Skeletal muscle satellite cell (primary cell): ENCODE measurements around the gene VCAN. TPM values are rescaled to one million over a fixed set of nuclear protein-coding genes. Genes with fewer than 3 reads are reported as not detected.
"Not testable (repeated sequence)": the region's sequence is repeated elsewhere in the genome, so short reads cannot be mapped to it uniquely, and the experiment has no call there.

Experiments used
- H3K27me3 ChIP-seq: 2 replicates; pipeline ENCODE4 v1.7.0; 2013; ENCODE audit warnings: low read length; ENCODE audit not compliant: control insufficient read depth, insufficient read depth
- H3K36me3 ChIP-seq: 2 replicates; pipeline ENCODE4 v1.7.0; 2013; ENCODE audit warnings: mild to moderate bottlenecking, control low read depth, low read length; ENCODE audit not compliant: insufficient read depth
- H3K4me1 ChIP-seq: 2 replicates; pipeline ENCODE4 v1.7.0; 2013; ENCODE audit warnings: low read length; ENCODE audit not compliant: control insufficient read depth, insufficient read depth
- H3K4me2 ChIP-seq: 2 replicates; pipeline ENCODE4 v1.7.0; 2013; ENCODE audit warnings: mild to moderate bottlenecking, low read length
- H3K4me3 ChIP-seq: 2 replicates; pipeline ENCODE4 v1.7.0; 2013; ENCODE audit warnings: low read length
- H3K9ac ChIP-seq: 2 replicates; pipeline ENCODE4 v1.7.0; 2013; ENCODE audit warnings: mild to moderate bottlenecking, low read depth, low read length, moderate library complexity
- H3K9me3 ChIP-seq: replicated peaks from 2 replicates; pipeline ENCODE4 v1.7.0; 2013; ENCODE audit warnings: mild to moderate bottlenecking, control low read depth, low read length
- total RNA-seq: library from RNA; depleted of rRNA; stranded (reverse); fragments of >200 nt; gene quantifications from 2 replicates; pipeline ENCODE4 v1.2.3, GENCODE V29; 2012; rRNA removed

VCAN gene
- total RNA-seq: 85.6 and 92.0 TPM in 2 replicates

DNA sequence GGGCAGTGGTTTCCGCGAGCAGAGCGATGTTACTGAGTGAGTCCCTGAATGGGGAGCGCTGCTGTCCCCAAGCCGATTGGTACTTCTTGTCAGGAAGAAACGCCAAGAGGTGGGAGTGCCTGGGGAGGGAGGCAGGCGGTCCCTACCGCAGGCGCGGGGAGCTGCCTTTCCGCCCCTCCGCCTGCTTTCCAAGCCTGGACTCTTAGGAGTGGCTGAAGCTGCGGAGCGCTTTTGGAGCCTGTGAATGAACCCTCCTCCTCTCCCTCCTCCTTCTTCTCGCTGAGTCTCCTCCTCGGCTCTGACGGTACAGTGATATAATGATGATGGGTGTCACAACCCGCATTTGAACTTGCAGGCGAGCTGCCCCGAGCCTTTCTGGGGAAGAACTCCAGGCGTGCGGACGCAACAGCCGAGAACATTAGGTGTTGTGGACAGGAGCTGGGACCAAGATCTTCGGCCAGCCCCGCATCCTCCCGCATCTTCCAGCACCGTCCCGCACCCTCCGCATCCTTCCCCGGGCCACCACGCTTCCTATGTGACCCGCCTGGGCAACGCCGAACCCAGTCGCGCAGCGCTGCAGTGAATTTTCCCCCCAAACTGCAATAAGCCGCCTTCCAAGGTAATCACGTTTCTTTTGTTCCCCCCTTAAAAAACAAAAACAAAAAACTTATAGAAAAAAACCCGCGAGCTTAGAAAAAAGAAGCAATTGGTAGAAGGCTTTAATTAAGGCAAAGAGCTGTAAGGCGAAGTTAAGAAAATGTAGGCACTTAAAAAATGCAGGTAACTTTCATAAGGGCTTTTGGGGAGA lies at the start of gene VCAN:
Gene VCAN, plus strand, starts transcription at position 340 of the 808 bp plus-strand sequence. CDS start 11,775 bp downstream, outside the sequence.
- Histone ChIP-seq H3K36me3 (no peaks in the 10 kb centered on the region), H3K9me3 (no peaks in the 10 kb centered on the region), H3K4me2 (peak within 1 kb of the TSS; percentile 96), H3K4me1 (peaks cover 18% of the 10 kb centered on the region), H3K9ac (peak within 1 kb of the TSS; percentile 92), H3K27me3 (peaks cover 36% of the 10 kb centered on the region), H3K4me3 (peak within 1 kb of the TSS; percentile 75)

DNA sequence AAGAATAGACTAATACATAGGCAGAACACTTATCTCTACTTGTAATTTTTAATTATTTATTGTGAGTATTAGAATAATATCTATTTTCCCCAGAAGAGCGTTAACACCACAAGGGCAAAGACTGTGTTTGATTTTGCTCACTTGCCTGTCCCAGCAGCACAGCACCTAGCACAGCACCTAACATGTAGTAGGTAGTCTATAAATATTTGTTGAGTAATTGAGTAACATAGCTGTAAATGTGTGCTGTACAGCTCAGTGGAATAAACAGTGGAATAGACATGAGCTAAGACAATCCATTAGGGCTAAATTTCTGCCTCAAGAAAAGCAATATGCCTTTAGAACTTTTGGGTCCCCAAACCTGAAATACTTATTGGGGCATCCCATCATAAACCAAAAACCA lies 49.3 kb upstream of the VCAN start:
- Histone ChIP-seq H3K36me3 (no peaks in the 10 kb centered on the region), H3K9ac (no peak overlapping the region), H3K9me3 (no peaks in the 10 kb centered on the region), H3K4me3 (no peak overlapping the region), H3K27me3 (no peaks in the 10 kb centered on the region), H3K4me1 (no peaks in the 10 kb centered on the region), H3K4me2 (no peak overlapping the region)

DNA sequence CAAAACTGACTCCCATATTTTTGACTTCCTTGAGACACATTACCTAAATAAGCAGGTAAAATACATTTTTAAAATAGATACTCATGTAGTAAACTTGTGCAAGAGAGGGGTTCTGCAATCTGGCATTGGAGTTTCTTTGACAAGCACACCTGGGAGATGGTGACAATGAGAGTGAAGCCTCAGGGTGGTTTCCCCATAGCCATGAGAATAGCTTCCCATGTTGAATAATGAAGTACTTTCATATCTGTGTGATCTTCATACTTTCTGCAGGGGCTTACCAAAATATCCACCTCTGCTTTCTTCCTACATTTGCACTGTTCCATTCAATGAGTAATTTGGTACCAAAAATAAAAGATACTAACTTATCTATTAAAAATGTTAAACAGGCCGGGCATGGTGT lies 44.7 kb upstream of the VCAN start:
- Histone ChIP-seq H3K4me1 (no peaks in the 10 kb centered on the region), H3K9ac (no peak overlapping the region), H3K27me3 (no peaks in the 10 kb centered on the region), H3K4me2 (no peak overlapping the region), H3K4me3 (no peak overlapping the region), H3K9me3 (no peaks in the 10 kb centered on the region), H3K36me3 (no peaks in the 10 kb centered on the region)

DNA sequence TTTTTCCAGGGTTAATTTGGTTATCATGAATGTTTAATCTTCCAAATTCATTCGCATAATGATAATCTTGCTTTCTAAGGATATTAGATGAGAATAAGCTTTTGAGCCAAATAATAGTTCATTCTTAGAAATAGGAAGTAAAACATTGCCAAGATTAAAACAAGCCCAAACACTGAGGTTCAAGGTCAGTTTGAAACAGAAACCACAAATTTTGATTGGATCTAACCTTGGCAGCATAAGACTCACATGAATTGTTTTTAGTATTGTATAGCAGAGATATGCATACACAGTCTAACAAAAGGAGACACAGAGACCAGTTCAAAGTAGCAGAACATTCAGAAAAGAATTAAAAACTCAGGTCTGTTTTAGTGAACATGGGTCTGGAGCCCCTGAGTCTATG lies 43.4 kb upstream of the VCAN start:
- no peak overlapping the region for H3K4me3 ChIP-seq
- H3K4me2 ChIP-seq: no peak overlapping the region
- no peaks in the 10 kb centered on the region for H3K4me1 ChIP-seq
- H3K36me3 ChIP-seq: no peaks in the 10 kb centered on the region
- H3K9me3 ChIP-seq: no peaks in the 10 kb centered on the region
- H3K27me3 ChIP-seq: no peaks in the 10 kb centered on the region
- H3K9ac ChIP-seq: no peak overlapping the region

DNA sequence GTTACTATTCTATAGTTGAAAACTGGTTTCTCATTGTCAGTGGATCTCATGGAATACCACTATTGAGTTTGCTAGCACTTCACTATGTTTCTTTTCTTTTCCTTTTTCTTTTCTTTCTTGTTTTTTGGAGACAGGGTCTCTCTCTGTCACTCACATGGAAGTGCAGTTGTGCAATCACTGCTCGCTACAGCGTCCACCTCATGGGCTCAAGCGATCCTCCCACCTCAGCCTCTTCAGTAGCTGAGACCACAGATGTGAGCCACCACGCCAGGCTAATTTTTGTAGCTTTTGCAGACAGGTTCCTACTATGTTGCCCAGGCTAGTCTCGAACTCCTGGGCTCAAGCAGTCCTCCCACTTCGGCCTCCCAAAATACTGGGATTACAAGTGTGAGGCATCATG lies 42.7 kb upstream of the VCAN start:
- no peaks in the 10 kb centered on the region for H3K9me3 ChIP-seq

DNA sequence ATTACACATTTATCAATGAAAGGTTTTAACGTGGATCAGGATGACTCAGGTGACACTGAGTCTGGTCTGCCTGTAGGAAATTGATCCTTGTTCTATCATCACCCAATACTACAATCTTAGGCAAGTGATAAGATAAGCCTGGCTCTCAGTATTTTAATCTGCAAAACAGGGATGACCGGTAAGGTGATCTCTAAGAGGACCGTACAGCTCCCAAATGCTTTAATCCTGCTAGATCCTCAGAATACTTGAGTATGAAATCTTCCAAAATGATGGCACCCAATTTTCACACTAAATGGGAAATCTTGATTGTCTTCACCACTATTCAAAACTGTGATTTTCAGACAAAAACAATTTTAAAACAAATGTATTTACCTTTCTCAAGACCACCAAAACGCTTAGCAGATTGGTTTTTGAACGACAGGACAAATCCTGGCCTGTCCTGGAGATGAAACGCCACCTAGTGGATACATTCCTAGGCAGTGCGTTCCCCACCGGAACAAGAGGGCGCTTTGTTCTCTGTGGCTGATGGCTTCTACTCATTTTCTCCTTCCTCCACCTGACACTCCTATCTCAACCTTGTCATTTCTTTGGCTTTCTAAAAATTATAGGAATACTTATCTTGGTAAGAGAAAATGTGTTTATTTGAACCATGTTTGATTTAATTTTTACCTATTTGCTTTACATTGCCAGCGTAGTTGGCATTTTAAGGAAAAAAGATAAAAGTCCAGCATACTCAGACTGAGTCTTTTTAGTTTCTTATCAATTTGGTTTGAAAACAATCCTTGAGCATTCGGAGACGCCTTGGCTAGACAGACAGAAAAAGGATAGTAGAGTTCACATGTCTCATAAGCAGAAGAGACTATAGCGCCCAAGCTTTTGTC lies 41.2 kb upstream of the VCAN start:
- Histone ChIP-seq H3K4me3 (no peak overlapping the region), H3K4me1 (peaks cover 12% of the 10 kb centered on the region), H3K36me3 (no peaks in the 10 kb centered on the region), H3K27me3 (no peaks in the 10 kb centered on the region), H3K4me2 (no peak overlapping the region), H3K9ac (no peak overlapping the region), H3K9me3 (no peaks in the 10 kb centered on the region)

More for the DNA sequence above, 42.7 kb upstream of the VCAN start:
- Histone ChIP-seq H3K4me1 (peaks cover under 1% of the 10 kb centered on the region), H3K36me3 (no peaks in the 10 kb centered on the region), H3K27me3 (no peaks in the 10 kb centered on the region), H3K9ac (no peak overlapping the region), H3K4me2 (no peak overlapping the region), H3K4me3 (no peak overlapping the region)

DNA sequence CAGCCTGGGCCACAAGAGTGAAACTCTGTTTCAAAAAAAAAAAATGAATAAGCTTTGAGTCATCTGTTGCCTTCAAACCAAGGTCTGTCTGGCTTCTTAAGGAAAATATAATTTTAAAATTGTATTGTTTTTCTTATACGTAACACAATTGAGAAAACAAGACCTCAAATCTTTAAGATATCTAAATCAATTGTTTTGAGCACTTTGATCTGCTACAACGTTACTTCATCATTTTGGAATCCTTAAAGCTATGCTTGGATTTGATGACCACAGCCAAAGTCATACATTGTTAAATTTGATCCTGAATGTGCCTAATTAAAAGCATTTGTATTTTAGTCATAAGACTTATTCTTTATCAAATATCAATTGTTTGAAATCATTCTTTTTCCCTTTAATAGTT lies 37.7 kb upstream of the VCAN start:
- no peak overlapping the region for H3K9ac ChIP-seq
- no peak overlapping the region for H3K4me3 ChIP-seq
- H3K36me3 ChIP-seq: no peaks in the 10 kb centered on the region
- peaks cover 12% of the 10 kb centered on the region for H3K4me1 ChIP-seq
- no peaks in the 10 kb centered on the region for H3K27me3 ChIP-seq
- no peaks in the 10 kb centered on the region for H3K9me3 ChIP-seq
- no peak overlapping the region for H3K4me2 ChIP-seq

DNA sequence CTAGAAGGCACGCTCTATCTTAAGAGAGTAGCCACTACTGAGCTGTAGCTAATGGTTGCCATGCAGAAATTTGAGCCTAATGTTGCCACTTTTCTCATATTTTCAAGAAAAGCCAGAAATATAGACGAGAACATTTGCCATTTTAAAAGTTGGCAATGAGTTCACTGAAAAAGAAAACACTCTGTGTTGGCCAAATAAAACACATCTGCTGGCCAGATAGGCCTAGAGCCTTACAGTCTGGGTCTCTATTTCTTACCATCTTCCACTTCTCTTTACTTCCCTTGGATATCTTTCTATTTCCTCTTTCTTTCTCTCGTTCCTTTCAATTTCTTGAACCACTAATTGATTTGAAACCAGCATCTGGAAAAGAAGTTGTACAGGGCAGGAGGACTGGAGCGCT lies 36.6 kb upstream of the VCAN start:
- Histone ChIP-seq H3K4me3 (no peak overlapping the region), H3K36me3 (no peaks in the 10 kb centered on the region), H3K9me3 (no peaks in the 10 kb centered on the region), H3K27me3 (no peaks in the 10 kb centered on the region), H3K4me2 (peak overlapping the region; percentile 22), H3K4me1 (peaks cover 12% of the 10 kb centered on the region), H3K9ac (no peak overlapping the region)

DNA sequence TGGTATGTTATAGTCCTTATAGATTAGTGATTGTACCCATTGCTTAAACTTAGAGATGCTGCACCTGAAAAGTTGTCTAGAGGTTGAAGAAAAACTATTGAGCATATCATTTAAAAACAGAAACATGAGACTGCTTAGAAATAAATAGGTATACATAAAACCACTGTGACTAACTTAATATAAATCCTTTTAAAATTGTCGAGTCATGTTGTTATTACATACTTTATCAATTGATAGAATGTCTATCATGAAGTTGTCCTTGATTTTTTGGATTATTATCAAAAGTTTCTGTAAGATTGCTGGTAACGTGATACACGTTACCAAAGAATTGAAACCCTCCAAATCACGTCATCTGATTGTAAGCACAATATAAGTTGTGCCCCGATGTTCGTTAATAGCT lies 35.3 kb upstream of the VCAN start:
- Histone ChIP-seq H3K36me3 (no peaks in the 10 kb centered on the region), H3K4me1 (peaks cover 12% of the 10 kb centered on the region), H3K4me3 (no peak overlapping the region), H3K9me3 (no peaks in the 10 kb centered on the region), H3K9ac (no peak overlapping the region), H3K4me2 (no peak overlapping the region), H3K27me3 (no peaks in the 10 kb centered on the region)

DNA sequence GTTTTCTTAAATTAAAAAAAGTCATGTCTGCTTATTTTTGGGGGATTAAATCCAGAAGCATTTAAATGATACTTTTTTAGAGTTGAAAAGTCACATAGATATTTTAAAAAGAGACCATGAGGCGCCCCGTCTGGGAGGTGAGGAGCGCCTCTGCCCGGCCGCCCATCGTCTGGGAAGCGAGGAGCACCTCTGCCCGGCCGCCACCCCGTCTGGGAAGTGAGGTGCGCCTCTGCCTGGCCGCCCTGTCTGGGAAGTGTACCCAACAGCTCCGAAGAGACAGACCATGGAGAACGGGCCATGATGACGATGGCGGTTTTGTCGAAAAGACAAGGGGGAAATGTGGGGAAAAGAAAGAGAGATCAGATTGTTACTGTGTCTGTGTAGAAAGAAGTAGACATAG lies 33.8 kb upstream of the VCAN start:
- H3K27me3 ChIP-seq, H3K36me3 ChIP-seq, H3K4me3 ChIP-seq, H3K4me2 ChIP-seq, H3K9ac ChIP-seq, H3K9me3 ChIP-seq: not testable (repeated sequence)
- peaks cover 12% of the 10 kb centered on the region for H3K4me1 ChIP-seq

DNA sequence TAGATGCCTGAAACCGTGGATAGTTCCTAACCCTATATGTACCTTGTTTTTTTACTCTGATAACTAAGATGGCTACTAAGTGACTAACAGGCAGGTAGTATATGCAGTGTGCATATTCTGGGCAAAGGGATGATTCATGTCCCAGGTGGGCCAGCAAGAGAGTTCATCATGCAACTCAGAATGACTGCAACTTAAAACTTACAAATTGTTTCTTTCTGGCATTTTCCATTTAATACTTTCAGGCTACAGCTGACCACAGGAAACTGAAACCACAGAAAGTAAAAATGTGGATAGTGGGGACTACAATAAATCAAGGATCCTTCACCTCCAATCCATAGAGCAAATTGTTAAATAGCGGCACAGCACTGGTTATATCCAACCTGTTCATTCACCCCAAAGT lies 30.7 kb upstream of the VCAN start:
- H3K4me2 ChIP-seq: no peak overlapping the region
- no peaks in the 10 kb centered on the region for H3K4me1 ChIP-seq
- H3K36me3 ChIP-seq: no peaks in the 10 kb centered on the region
- no peak overlapping the region for H3K9ac ChIP-seq
- H3K9me3 ChIP-seq: no peaks in the 10 kb centered on the region
- H3K4me3 ChIP-seq: no peak overlapping the region
- H3K27me3 ChIP-seq: no peaks in the 10 kb centered on the region
